Sigmoid colon (tissue), 7 donors: Measurements from ENCODE around the gene HOXD13. TPM values are rescaled to one million over a fixed set of nuclear protein-coding genes. Genes with fewer than 3 reads are reported as not detected.

Source experiments
- DNase-seq: peaks from one replicate; pipeline ENCODE4 v3.0.0-alpha.2; 2019
- H3K27ac ChIP-seq, 4 donors: fragments of 200-600 bp; sonication (generic); one replicate each; pipeline ENCODE4 v1.5.1; 2016 to 2019; ENCODE audit warnings: mild to moderate bottlenecking in 1 of 4
- H3K27me3 ChIP-seq, 3 donors: fragments of 200-600 bp; sonication (generic); one replicate each; pipeline ENCODE4 v1.5.1; 2019; ENCODE audit warnings: mild to moderate bottlenecking in 1 of 3
- H3K36me3 ChIP-seq, 4 donors: fragments of 200-600 bp; sonication (generic); one replicate each; pipeline ENCODE4 v1.5.1; 2016 to 2019
- H3K4me1 ChIP-seq, 4 donors: fragments of 200-600 bp; sonication (generic); one replicate each; pipeline ENCODE4 v1.5.1; 2017 to 2019
- H3K4me3 ChIP-seq, 4 donors: fragments of 200-600 bp; sonication (generic); one replicate each; pipeline ENCODE4 v1.5.1; 2017 to 2019; ENCODE audit warnings: mild to moderate bottlenecking in 2 of 4, moderate library complexity in 1 of 4
- H3K9me3 ChIP-seq, 4 donors: fragments of 200-600 bp in 3 of 4; sonication (generic) in 3 of 4; one replicate each; pipeline versions ENCODE4 v1.5.1 to v1.6.1; 2013 to 2019
- EP300 ChIP-seq, 4 donors: sonication (generic); formaldehyde crosslinking; IDR thresholded peaks; one replicate each; pipeline ENCODE4 v1.6.1; 2017; ENCODE audit warnings: antibody characterized with exemption in 4 of 4
- POLR2A ChIP-seq, 2 donors: fragments of 450-650 bp; IDR thresholded peaks; one replicate each; pipeline ENCODE4 v1.6.1; 2016; ENCODE audit warnings: antibody characterized with exemption in 2 of 2, mild to moderate bottlenecking in 2 of 2, moderate library complexity in 2 of 2
- POLR2AphosphoS5 ChIP-seq, 4 donors: sonication (generic); formaldehyde crosslinking; IDR thresholded peaks; one replicate each; pipeline ENCODE4 v1.6.1; 2017; ENCODE audit warnings: antibody characterized with exemption in 4 of 4
- WGBS, 2 donors: extraction: QIAGEN DNeasy Blood & Tissue Kit; methylation state at CpG; one replicate each; pipeline ENCODE4 v1.1.7; 2013; 5-methylcytosine and 5-hydroxymethylcytosine counted together
- intact Hi-C: fragments of 100-400 bp; cut with DNase I; formaldehyde crosslinking; loops from one replicate; pipeline ENCODE4 v1.15.1; 2023
- polyA plus RNA-seq, 3 donors: library from polyadenylated mRNA; stranded (reverse); fragments of 200-250 nt; gene quantifications; one replicate each; pipeline ENCODE4 v1.2.3, GENCODE V29; 2013
- total RNA-seq, 4 donors: library from RNA; depleted of rRNA; stranded (reverse); fragments of >200 nt; gene quantifications; one replicate each; pipeline ENCODE4 v1.1.0, GENCODE V29; 2016
- TF ChIP-seq, protein P1 (sequence below), 4 experiments: fragments of 450-650 bp in 3 of 4; fragments of 200-600 bp in 1 of 4; IDR thresholded peaks; one replicate each; pipeline ENCODE4 v1.5.1; 2016 to 2019; ENCODE audit warnings: antibody characterized with exemption in 4 of 4, mild to moderate bottlenecking in 3 of 4, moderate library complexity in 2 of 4
- donor health status: healthy with polysubstance abuse.
- donor health status: Bipolar disorder and iron deficiency.
- donor health status: healthy.

The HOXD13 gene
- total and polyA plus RNA-seq, 7 donors = 2.3 to 48.9 (median 26.1) TPM; not detected in 1

DNA sequence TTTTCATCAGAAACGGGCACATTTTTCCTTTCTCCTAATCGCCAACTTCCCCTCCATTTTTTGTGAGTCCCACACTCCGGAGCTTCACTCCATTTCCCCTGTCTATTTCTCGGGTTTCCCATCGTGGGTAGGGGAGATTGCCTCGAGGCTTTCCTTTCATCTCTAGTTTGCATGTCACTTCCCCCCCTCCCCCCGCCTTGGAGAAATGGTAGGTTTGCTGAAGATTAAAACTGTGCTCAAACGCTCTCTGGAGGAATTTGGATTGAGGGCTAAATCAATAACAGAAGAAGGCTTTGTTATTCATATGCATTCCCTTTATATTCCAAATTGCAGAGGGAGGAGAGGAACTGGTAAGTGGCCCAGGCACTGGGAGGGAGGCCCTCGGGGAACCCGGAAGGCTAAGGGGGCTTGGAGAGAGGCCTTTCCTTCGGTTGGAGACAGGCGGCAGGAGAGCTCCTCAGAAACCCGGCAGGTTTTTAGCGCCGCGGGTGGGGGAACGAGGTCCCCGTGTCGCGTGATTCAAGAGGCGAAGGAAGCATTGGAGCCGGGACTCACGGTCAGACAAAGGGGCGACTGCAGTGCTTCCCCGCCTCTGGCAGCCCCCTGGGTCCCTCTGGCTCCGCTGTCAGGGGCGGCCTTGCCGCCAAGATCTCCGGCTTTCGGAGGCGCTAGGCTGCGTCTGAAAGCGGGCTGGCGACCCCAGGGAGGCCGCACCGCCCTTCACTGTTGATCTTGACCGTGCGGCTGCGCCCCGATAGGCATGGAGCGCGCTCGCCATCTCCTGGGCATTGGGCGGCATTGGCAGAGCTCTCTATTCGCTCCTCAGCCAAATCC, 4.7 kb downstream of the HOXD13 start:
- no peaks in the 10 kb centered on the region for H3K36me3 ChIP-seq
- intact Hi-C loops = loop anchor here (2.0 to 5.0 kb wide), 3 partner anchors 16 to 930 kb away; partner anchors contain the start of gene ATF2
- no peaks in the 10 kb centered on the region for H3K9me3 ChIP-seq
- H3K27ac ChIP-seq = peak overlapping the region in 3 of 4 donors; percentile 92 to 96 (median 94)
- peak overlapping the region; percentile 45 to 70 (median 68) for H3K4me3 ChIP-seq
- 1 to 2% methylated on average over 45 of the region's 45 CpGs for WGBS, 2 donors
- peaks cover 0 to 41% (median 34%) of the 10 kb centered on the region in 4 donors for H3K4me1 ChIP-seq
- no peak for TF ChIP-seq POLR2A (IDR thresholded peaks at IDR 0.05)
- TF ChIP-seq, protein P1, sequence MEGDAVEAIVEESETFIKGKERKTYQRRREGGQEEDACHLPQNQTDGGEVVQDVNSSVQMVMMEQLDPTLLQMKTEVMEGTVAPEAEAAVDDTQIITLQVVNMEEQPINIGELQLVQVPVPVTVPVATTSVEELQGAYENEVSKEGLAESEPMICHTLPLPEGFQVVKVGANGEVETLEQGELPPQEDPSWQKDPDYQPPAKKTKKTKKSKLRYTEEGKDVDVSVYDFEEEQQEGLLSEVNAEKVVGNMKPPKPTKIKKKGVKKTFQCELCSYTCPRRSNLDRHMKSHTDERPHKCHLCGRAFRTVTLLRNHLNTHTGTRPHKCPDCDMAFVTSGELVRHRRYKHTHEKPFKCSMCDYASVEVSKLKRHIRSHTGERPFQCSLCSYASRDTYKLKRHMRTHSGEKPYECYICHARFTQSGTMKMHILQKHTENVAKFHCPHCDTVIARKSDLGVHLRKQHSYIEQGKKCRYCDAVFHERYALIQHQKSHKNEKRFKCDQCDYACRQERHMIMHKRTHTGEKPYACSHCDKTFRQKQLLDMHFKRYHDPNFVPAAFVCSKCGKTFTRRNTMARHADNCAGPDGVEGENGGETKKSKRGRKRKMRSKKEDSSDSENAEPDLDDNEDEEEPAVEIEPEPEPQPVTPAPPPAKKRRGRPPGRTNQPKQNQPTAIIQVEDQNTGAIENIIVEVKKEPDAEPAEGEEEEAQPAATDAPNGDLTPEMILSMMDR (IDR thresholded peaks at IDR 0.05) = peak; percentile 70 to 95 (median 88)
- TF ChIP-seq POLR2AphosphoS5 (IDR thresholded peaks at IDR 0.05) = peak in 3 of 4 donors; percentile 40 to 71 (median 63)
- H3K27me3 ChIP-seq = peaks cover 0 to 98% (median 35%) of the 10 kb centered on the region in 3 donors
- peak; percentile 92 for DNase-seq

DNA sequence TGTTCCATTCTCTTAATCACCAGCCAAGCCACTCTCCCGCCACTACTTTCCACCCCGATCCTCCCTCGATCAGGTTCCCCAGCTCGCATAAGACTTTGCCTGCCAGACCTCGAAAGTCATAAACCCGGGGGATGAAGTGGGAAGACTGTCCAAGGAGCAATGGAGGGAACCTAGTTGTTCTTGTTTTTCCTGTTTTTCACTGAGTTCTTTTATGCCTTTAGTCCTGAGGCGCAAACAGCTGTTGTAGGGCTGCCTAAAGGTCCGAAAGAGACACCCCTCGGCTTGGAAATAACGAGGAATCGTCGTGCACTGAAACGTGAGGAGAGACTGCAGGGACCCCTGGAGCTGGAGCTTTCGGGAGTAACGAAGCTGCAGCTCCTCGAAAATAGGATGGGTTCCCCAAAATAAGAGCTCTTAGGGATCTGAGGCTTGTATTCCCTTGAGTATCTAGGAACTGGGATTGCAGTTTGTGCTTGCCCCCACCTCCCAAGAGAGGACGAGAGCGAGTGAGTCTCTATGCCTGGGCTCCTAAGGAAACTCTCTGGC, 5.4 kb downstream of the HOXD13 start:
- 3% methylated on average over 18 of the region's 18 CpGs for WGBS, 2 donors
- H3K36me3 ChIP-seq = no peaks in the 10 kb centered on the region
- TF ChIP-seq POLR2A (IDR thresholded peaks at IDR 0.05) = peak in 1 of 2 donors; percentile 46
- TF ChIP-seq, protein P1 (IDR thresholded peaks at IDR 0.05) = peak in 2 of 4 experiments; percentile 0 to 3
- no peak for TF ChIP-seq EP300 (IDR thresholded peaks at IDR 0.05)
- peak in 2 of 4 donors; percentile 3 to 27 for TF ChIP-seq POLR2AphosphoS5 (IDR thresholded peaks at IDR 0.05)
- DNase-seq = no peak
- H3K9me3 ChIP-seq = no peaks in the 10 kb centered on the region
- peak overlapping the region; percentile 45 to 70 (median 68) for H3K4me3 ChIP-seq
- peaks cover 0 to 40% (median 33%) of the 10 kb centered on the region in 4 donors for H3K4me1 ChIP-seq
- peak overlapping the region in 3 of 4 donors; percentile 92 to 96 (median 94) for H3K27ac ChIP-seq
- intact Hi-C loops = loop anchor here (2.0 to 5.0 kb wide), 3 partner anchors 17 to 931 kb away; partner anchors contain the start of gene ATF2
- H3K27me3 ChIP-seq = peaks cover 0 to 96% (median 31%) of the 10 kb centered on the region in 3 donors

DNA sequence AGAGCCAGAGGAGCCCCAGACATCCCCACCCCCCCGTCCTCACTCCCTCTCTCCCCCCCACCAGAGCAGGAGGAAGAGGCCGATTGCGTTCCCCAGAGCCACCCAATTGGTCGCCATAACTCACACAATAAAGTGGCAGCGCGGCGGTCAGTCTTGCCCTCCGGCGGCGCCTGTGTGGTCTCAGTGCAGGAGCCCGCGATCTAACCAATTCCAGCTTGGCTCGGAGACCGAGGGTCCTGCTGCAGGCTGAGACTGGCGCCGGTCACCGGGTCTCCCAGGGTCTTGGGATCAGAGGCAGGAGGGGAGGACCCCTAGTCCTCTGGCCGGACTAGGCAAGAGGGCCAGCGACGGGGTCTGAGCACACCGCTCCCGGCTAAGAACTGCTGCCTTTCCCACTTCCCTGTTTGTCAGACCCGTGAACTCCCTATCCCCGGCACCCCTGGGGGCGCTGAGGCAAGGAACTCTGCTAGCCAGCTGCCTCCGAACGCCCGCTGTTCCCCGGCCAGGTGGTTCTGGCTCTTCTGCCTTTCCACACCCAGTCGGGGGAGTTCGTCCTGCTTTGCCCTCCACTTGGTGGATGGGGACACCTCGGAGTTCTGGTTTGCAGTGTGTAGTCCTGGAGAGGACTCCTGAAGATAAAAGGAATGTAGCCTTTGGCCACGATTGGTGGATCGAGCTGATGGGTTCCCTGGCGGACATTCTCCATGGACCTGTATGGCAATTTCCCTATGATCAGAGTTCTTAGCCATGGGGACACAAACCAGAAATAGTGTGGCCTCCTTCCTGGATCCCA, 6.0 kb downstream of the HOXD13 start:
- Histone ChIP-seq H3K4me3 (peak overlapping the region; percentile 45 to 70 (median 68)), H3K9me3 (no peaks in the 10 kb centered on the region), H3K36me3 (no peaks in the 10 kb centered on the region), H3K27me3 (peaks cover 0 to 95% (median 27%) of the 10 kb centered on the region in 3 donors), H3K4me1 (peaks cover 0 to 40% (median 34%) of the 10 kb centered on the region in 4 donors), H3K27ac (peak overlapping the region in 3 of 4 donors; percentile 92 to 96 (median 94))
- 13 to 15% methylated on average over 35 of the region's 35 CpGs for WGBS, 2 donors
- intact Hi-C loops = loop anchor here (5.0 kb wide), 2 partner anchors 846 to 931 kb away; partner anchors contain the start of gene ATF2
- TF ChIP-seq EP300 (IDR thresholded peaks at IDR 0.05) (no peak), POLR2A (IDR thresholded peaks at IDR 0.05) (no peak), POLR2AphosphoS5 (IDR thresholded peaks at IDR 0.05) (no peak)
- TF ChIP-seq, protein P1 (IDR thresholded peaks at IDR 0.05) = no peak
- no peak for DNase-seq

DNA sequence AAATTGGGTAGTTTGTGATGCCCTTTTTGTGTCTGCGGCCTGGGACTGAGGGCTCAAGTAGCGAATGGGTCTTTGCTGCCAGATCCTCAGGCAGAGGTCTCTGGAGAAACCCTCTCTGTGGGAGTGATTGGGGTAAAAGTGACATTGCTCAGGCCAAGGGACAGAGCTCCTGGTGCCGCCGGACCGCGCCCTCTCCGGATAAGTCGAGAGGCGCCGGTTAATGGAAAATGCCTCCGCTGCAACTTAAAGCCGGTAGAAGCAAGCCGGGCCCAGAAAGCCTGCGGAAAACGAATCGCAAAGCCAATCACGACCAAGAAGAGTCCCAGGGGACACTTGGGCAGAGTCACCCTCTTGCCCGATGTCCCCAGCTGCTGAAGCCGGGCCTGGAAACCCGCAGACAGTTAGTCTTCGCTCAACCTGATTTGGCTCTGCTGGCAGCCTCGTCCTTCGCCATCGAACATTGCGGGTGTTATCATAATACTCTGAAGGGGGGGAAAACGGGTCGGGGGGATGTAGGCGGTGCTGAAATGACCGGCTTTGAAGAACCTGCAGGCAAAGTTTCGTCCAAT, 6.7 kb downstream of the HOXD13 start:
- Histone ChIP-seq H3K4me3 (peak overlapping the region in 2 of 4 donors; percentile 69 to 70), H3K27ac (peak overlapping the region in 3 of 4 donors; percentile 92 to 96 (median 94)), H3K9me3 (no peaks in the 10 kb centered on the region), H3K27me3 (peaks cover 0 to 89% (median 24%) of the 10 kb centered on the region in 3 donors), H3K4me1 (peaks cover 0 to 45% (median 40%) of the 10 kb centered on the region in 4 donors), H3K36me3 (no peaks in the 10 kb centered on the region)
- TF ChIP-seq POLR2AphosphoS5 (IDR thresholded peaks at IDR 0.05) = no peak
- no peak for TF ChIP-seq POLR2A (IDR thresholded peaks at IDR 0.05)
- TF ChIP-seq EP300 (IDR thresholded peaks at IDR 0.05) = no peak
- TF ChIP-seq, protein P1 (IDR thresholded peaks at IDR 0.05) = no peak
- intact Hi-C loops = loop anchor here (5.0 kb wide), 2 partner anchors 847 to 932 kb away; partner anchors contain the start of gene ATF2
- WGBS, 2 donors = 36 to 49% methylated on average over 30 of the region's 30 CpGs
- peak; percentile 61 for DNase-seq
